ENCODE data around the gene HEATR5A.
"Not testable (repeated sequence)": the region's sequence is repeated elsewhere in the genome, so short reads cannot be mapped to it uniquely, and the experiment has no call there.

Gene HEATR5A

GRCh38 chr14:31420319-31421111 is at the start of gene HEATR5A:
Gene HEATR5A (minus strand): TSS chr14:31420550. CDS start chr14:31402975, 17,575 bp downstream.
- DNase-seq (ENCODE audit: low read depth) = peak; percentile 96

DNA sequence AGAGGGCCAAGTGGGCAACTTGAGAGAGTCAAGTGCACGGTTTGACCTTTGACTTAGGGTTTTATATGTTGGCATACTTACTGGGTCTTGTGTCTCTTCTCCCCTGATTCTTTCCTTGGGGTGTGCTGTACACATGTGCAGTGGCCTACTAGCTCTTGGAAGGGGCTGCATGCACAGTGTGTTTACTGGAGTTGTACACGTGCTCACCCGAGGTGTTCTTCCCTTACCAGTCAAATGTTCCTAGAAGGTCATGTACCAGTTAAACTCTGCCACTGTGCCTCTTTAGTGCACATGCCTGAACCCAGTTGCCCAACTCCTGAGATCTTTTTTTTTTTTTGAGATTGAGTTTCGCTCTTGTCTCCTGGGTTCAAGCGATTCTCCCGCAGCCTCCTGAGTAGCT is 46.2 kb upstream of the HEATR5A start:
- no peak for DNase-seq (ENCODE audit: low read depth)

DNA sequence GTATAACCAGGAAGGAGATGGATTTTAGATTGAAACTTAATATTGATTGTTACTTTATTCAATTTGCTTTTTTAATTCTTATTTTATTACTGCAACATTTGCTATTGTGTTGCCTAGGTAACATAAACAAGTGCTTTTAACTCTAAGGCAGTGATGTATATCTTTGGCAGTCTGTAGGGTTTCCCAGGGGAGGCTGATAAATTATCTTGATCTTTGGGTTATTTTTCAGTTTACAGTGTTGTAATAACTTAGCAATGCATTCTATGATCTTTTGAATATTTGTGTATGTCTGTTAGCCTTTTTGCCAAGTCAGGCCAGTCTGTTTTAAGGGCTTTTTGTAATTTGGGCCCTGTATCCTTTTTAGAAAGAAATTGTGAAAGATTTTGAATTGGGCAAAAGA is 44.8 kb upstream of the HEATR5A start:
- DNase-seq (ENCODE audit: low read depth) = peak; percentile 82

GRCh38 chr14:31462450-31462849 is 42.1 kb upstream of the HEATR5A start:
- not testable (repeated sequence) for DNase-seq (ENCODE audit: low read depth)

DNA sequence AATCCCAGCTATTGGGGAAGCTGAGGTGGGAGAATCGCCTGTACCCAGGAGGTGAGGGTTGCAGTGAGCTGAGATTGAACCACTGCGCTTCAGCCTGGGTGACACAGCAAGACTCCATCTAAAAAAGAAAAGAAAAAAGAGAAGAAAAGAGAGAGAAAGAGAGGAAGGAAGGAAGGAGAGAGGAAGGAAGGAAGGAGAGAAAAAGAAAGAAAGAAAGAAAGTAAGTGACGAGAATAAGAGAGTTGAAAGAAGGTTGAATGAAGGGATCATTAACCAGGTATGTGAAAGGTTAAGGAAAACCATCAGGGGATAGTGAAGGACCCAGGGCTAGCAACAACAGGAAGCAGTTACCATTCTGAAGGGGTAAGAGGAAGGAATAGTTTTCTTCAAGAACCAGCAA is 41.2 kb upstream of the HEATR5A start:
- DNase-seq (ENCODE audit: low read depth) = no peak

- DNase-seq (ENCODE audit: low read depth) = no peak
Measured at GRCh38 chr14:31457665-31458659, 37.6 kb upstream of the HEATR5A start.

DNA sequence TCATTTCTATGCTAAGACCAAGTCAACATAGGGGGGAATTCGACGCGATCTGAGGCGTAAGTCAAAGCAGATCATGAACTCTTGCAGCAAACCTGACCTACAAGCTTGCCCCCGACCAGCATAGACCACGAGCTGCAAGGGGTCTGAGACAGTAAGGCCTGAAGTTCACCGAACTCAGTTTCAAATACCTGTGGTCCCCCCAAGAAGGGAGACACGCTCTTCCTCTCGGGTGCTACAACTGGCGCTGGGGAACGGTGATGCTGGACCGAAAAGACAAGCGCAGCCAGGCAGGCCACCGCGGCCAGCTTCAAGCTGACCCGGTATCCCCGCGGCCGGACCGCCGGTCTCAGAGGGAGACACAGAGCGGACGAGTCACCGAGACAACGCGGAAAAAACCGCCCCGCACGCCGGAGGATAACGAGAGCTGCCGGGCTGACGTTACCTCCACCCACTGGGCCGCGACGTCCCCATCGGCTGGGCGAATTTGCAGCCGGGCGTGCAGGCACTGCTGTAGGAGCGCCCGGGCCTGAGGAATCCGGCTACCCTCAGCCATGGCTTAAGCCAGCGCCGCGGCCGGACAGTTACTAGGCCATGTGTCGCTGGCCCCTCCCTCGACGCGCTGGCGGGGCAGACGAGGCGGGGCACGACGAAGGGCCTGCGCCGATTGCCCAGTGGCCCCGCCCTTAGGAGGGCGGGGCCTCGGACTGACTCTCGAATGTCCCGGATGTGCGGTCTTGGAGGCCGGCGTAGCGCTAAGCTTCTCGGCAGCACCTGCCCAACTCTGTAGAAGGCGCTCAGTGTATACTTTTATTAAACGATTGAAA is 36.7 kb upstream of the HEATR5A start, which contains the start of gene DTD2:
Gene DTD2, minus strand, starts transcription at position 666 of the 824 bp plus-strand sequence. Its CDS starts 113 bp downstream, at position 553.
- DNase-seq (ENCODE audit: low read depth) = peak; percentile 94

GRCh38 chr14:31449971-31450610 is 29.7 kb upstream of the HEATR5A start:
- peak; percentile 47 for DNase-seq (ENCODE audit: low read depth)

- DNase-seq (ENCODE audit: low read depth) = no peak
Measured at GRCh38 chr14:31449136-31449535, 28.8 kb upstream of the HEATR5A start.

- DNase-seq (ENCODE audit: low read depth) = no peak
Measured at GRCh38 chr14:31445703-31446102, 25.4 kb upstream of the HEATR5A start.

DNA sequence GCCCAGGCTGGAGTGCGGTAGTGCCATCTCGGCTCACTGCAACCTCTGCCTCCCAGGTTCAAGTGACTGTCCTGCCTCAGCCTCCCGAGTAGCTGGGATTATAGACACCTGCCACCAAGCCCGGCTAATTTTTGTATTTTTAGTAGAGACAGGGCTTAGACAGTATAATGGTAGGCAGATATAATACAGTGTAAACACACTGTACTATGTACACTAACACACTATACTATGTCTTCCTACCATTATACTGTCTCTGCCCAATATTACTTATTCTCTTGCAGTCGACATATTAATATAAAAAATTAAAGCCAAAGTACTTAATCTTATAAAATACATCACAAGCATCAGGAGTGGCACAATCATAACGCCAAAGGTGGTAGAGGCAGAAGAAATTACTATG is 21.9 kb upstream of the HEATR5A start:
- DNase-seq (ENCODE audit: low read depth) = no peak

GRCh38 chr14:31441273-31442111 is 21.1 kb upstream of the HEATR5A start:
- peak; percentile 56 for DNase-seq (ENCODE audit: low read depth)

DNA sequence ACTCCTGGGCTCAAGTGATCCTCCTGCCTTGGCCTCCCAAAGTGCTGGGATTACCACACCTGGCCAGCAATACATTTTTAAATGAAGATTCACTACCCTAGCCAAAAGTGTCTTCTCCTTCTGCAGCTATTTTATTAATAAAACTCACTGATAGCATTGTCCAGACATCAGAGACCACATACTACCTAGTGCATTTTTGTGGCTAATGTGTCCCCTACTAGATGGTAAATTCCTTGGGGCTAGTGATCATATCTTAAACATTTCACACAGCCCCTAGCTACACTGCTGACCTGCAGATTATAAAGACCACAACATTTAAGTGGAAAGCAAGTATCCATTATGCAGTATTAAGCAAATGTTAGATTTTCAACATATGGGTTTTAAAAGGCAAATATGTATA is 19.9 kb upstream of the HEATR5A start:
- DNase-seq (ENCODE audit: low read depth) = no peak

- DNase-seq (ENCODE audit: low read depth) = no peak
Measured at GRCh38 chr14:31439561-31439960, 19.2 kb upstream of the HEATR5A start.

- not testable (repeated sequence) for DNase-seq (ENCODE audit: low read depth)
Measured at GRCh38 chr14:31437045-31437691, 16.8 kb upstream of the HEATR5A start.

GRCh38 chr14:31435276-31435675 is 14.9 kb upstream of the HEATR5A start:
- DNase-seq (ENCODE audit: low read depth) = peak; percentile 93

DNA sequence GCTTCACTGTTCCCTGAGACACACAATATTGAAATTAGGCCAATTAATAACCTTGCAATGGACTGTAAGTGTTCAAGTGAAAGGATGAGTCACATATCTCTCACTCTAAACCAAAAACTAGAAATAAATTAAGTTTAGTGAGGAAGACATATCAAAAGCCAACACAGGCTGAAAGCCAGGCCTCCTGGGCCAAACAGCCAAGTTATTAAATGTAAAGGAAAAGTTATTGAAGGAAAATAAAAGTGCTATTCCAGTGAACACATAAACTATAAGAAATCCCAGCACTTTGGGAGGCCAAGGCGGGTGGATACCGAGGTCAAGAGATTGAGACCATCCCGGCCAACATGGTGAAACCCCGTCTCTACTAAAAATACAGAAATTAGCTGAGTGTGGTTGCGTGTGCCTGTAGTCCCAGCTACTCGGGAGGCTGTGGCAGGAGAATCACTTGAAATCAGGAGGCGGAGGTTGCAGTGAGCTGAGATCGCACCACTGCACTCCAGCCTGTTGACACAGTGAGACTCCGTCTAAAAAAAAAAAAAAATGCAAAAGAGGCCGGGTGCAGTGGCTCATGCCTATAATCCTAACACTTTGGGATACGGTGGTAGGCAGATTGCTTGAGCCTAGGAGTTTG is 10.4 kb upstream of the HEATR5A start:
- no peak for DNase-seq (ENCODE audit: low read depth)

GRCh38 chr14:31429791-31430190 is 9.4 kb upstream of the HEATR5A start:
- DNase-seq (ENCODE audit: low read depth) = no peak

DNA sequence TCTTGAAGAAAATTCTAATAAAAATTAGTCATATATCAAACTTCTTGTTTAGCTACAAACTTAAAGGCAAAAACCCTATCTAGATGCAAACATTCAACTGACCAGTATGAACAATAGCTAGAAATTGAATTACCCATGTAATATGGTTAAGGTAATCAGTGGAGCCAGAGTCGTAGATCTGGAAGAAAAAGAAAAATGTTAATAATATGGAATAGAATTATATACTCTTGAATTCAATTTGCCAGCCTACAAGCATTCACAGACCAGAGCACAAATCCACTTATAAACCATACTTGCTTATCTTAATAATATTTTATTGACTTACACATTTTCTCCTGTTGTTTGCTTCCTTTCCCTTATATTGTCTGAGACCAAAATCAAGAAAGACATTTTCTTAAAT is 7.7 kb upstream of the HEATR5A start:
- no peak for DNase-seq (ENCODE audit: low read depth)
